GM12872 (cell line): Measurements from ENCODE around the gene C1QBP.

Source experiments
- TF ChIP-seq, protein P1 (sequence below): IDR thresholded peaks from 3 replicates; pipeline ENCODE4 v1.5.1; 2011; ENCODE audit warnings: low read depth, mild to moderate bottlenecking, low read length, moderate library complexity; ENCODE audit not compliant: insufficient read depth

Gene C1QBP

DNA sequence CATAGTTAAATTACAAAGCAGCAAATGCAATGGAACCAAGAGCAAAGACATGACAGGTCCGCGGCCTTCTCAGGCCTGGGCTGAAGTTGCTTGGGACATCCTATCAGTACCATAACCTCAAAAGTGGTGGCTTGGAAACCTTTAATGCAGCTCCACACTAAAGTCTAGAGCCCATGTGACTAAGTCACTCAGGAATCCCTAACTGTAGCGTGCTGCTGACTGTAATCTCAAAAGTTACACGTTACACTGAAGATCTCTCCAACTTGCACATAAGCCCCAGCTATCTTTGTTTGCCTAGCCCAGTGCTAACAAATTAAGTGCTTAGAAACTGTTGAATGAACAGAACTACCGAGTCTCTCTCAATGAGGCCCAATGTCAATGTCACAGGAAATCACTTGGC is 47.3 kb downstream of the C1QBP start:
- TF ChIP-seq, protein P1, sequence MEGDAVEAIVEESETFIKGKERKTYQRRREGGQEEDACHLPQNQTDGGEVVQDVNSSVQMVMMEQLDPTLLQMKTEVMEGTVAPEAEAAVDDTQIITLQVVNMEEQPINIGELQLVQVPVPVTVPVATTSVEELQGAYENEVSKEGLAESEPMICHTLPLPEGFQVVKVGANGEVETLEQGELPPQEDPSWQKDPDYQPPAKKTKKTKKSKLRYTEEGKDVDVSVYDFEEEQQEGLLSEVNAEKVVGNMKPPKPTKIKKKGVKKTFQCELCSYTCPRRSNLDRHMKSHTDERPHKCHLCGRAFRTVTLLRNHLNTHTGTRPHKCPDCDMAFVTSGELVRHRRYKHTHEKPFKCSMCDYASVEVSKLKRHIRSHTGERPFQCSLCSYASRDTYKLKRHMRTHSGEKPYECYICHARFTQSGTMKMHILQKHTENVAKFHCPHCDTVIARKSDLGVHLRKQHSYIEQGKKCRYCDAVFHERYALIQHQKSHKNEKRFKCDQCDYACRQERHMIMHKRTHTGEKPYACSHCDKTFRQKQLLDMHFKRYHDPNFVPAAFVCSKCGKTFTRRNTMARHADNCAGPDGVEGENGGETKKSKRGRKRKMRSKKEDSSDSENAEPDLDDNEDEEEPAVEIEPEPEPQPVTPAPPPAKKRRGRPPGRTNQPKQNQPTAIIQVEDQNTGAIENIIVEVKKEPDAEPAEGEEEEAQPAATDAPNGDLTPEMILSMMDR: no peak
